DOHH2 (cell line): ENCODE results near the gene RPP30.

Source experiments
- H3F3A ChIP-seq: fragments of 200-600 bp; sonication (generic), shearing (Covaris generic); 2 replicates; pipeline ENCODE4 v1.6.0; 2016; ENCODE audit warnings: antibody characterized with exemption, mild to moderate bottlenecking; ENCODE audit not compliant: control insufficient read depth, insufficient read depth
- H3K27ac ChIP-seq: fragments of 200-600 bp; sonication (generic); 2 replicates; pipeline ENCODE4 v1.5.1; 2014; ENCODE audit warnings: low read depth, mild to moderate bottlenecking, low read length, moderate library complexity
- H3K27me3 ChIP-seq: fragments of 200-600 bp; sonication (generic); 2 replicates; pipeline ENCODE4 v1.6.1; 2014; ENCODE audit warnings: mild to moderate bottlenecking, low read length, mixed read lengths; ENCODE audit not compliant: control insufficient read depth
- H3K36me3 ChIP-seq: fragments of 200-600 bp; sonication (generic); 2 replicates; pipeline ENCODE4 v1.6.1; 2014; ENCODE audit warnings: mild to moderate bottlenecking, low read length, moderate library complexity, mixed read lengths; ENCODE audit not compliant: control insufficient read depth
- H3K4me1 ChIP-seq: fragments of 200-600 bp; sonication (generic); 2 replicates; pipeline ENCODE4 v1.6.1; 2014; ENCODE audit warnings: mild to moderate bottlenecking, low read length, mixed read lengths; ENCODE audit not compliant: control insufficient read depth
- H3K4me2 ChIP-seq: fragments of 200-600 bp; sonication (generic); 2 replicates; pipeline ENCODE4 v1.6.0; 2014; ENCODE audit warnings: mild to moderate bottlenecking, low read length, moderate library complexity
- H3K4me3 ChIP-seq: fragments of 200-600 bp; sonication (generic); 2 replicates; pipeline ENCODE4 v1.5.1; 2014; ENCODE audit warnings: mild to moderate bottlenecking, low read length, mixed read lengths
- H3K79me2 ChIP-seq: fragments of 200-600 bp; sonication (generic); 2 replicates; pipeline ENCODE4 v1.6.1; 2014; ENCODE audit warnings: mild to moderate bottlenecking, low read length, mixed read lengths; ENCODE audit not compliant: control insufficient read depth
- H3K9me2 ChIP-seq: fragments of 200-600 bp; sonication (generic); replicated peaks from 2 replicates; pipeline ENCODE4 v1.6.1; 2014; ENCODE audit warnings: mild to moderate bottlenecking, low read length, mixed read lengths; ENCODE audit not compliant: control insufficient read depth
- H3K9me3 ChIP-seq: fragments of 200-600 bp; sonication (generic); 2 replicates; pipeline ENCODE4 v1.6.1; 2014; ENCODE audit warnings: antibody characterized with exemption, low read length, mixed read lengths; ENCODE audit not compliant: control insufficient read depth, insufficient read depth
- H4K20me1 ChIP-seq: fragments of 200-600 bp; sonication (generic); 2 replicates; pipeline ENCODE4 v1.6.0; 2014; ENCODE audit warnings: low read depth, mild to moderate bottlenecking, antibody characterized with exemption, low read length, moderate library complexity; ENCODE audit not compliant: control insufficient read depth, insufficient read depth
- EZH2phosphoT487 ChIP-seq: fragments of 200-600 bp; sonication (generic); IDR thresholded peaks from 2 replicates; pipeline ENCODE4 v1.6.1; 2017; ENCODE audit warnings: borderline replicate concordance, mild to moderate bottlenecking, antibody characterized with exemption, low read length, moderate library complexity, mixed read lengths
- TF ChIP-seq, protein P1 (sequence below): fragments of 200-600 bp; sonication (generic); IDR thresholded peaks from one replicate; pipeline ENCODE4 v1.5.1; 2014; ENCODE audit warnings: antibody characterized with exemption, mild to moderate bottlenecking, low read depth, low read length; ENCODE audit not compliant: poor library complexity, severe bottlenecking

The RPP30 gene

DNA sequence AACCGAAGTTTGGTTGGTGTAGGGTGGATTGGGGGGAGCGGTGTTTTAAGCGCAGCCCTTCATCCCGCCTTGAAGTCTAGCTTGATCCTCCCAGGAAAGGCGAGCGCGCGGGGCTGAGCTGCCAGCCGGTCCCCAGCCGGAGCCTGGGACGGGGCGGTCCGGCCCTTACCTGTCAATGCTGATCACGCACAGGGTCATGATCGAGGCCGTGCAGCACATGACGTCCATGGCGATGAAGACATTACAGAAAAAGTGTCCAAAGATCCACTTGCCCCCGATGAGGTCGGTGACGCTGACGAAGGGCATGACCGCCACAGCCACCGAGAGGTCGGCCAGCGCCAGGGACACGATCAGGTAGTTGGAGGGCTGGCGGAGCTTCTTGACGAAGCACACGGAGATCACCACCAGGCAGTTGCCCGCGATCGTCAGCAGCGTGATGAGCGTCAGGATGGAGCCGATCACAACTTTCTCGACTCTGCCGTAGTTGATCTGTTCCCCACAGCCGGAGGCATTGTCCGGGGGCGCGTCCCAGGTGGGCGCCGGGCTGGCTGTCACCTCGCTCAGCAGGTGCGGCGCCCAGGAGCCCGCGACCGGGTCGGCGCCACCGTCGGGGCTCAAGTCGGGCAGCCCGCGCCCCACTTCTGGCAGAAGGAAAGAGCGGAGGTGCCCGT lies 14.7 kb upstream of the RPP30 start:
- no peaks in the 10 kb centered on the region for H3F3A ChIP-seq
- peaks cover 56% of the 10 kb centered on the region for H3K27me3 ChIP-seq
- no peak overlapping the region for H3K27ac ChIP-seq
- no peak for TF ChIP-seq EZH2phosphoT487
- TF ChIP-seq, protein P1, sequence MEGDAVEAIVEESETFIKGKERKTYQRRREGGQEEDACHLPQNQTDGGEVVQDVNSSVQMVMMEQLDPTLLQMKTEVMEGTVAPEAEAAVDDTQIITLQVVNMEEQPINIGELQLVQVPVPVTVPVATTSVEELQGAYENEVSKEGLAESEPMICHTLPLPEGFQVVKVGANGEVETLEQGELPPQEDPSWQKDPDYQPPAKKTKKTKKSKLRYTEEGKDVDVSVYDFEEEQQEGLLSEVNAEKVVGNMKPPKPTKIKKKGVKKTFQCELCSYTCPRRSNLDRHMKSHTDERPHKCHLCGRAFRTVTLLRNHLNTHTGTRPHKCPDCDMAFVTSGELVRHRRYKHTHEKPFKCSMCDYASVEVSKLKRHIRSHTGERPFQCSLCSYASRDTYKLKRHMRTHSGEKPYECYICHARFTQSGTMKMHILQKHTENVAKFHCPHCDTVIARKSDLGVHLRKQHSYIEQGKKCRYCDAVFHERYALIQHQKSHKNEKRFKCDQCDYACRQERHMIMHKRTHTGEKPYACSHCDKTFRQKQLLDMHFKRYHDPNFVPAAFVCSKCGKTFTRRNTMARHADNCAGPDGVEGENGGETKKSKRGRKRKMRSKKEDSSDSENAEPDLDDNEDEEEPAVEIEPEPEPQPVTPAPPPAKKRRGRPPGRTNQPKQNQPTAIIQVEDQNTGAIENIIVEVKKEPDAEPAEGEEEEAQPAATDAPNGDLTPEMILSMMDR = no peak
- no peaks in the 10 kb centered on the region for H4K20me1 ChIP-seq
- peaks cover 7% of the 10 kb centered on the region for H3K4me1 ChIP-seq
- H3K36me3 ChIP-seq = no peaks in the 10 kb centered on the region
- H3K4me2 ChIP-seq = peak overlapping the region; percentile 54
- H3K9me3 ChIP-seq = no peaks in the 10 kb centered on the region
- H3K9me2 ChIP-seq = no peaks in the 10 kb centered on the region
- H3K79me2 ChIP-seq = no peaks in the 10 kb centered on the region
- peak overlapping the region; percentile 54 for H3K4me3 ChIP-seq

DNA sequence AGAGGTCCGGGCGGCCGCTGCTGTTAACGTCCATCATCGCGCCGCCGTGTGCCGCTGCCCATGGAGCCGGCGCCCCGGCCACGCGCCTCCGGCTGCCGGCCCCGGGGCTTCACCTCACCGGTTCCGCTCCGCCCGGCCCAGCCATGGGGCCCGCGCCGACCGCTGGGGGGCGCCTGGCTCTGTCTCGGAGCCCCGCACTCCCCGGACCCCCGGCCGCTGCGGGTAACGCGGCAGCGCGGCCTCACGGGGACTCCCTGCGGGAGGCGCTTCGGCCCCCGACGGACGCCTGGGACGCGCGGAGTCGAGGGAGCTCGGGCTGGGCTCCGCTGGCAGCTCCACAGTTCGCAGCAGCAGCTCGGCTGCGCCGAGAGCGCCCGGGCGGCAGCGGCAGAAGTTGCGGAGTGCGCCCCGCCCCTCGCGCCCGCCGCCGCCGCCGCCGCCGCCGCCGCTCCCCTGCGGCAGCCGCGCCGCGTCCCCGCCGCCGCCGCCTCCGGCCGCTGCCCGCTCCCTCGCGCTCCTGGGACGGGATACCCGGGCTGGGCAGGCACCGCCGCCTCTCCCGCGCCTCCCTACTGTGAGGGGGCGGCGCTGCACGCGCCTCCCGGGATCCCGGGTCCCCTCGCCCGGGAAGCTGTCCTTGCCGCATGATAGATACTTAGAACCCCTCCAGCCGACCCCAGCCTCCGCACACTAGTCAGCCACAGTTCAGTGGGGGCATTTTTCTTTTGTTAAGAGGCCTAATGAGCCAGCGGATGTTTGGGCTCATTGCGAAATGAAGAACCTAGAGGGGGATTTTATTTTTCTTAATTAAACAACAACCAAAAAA lies 13.9 kb upstream of the RPP30 start, which contains the start of gene HTR7:
Gene HTR7 (minus strand): TSS at position 405 of the 826 bp plus-strand sequence. CDS start 368 bp downstream, at position 37.
- H3F3A ChIP-seq = no peaks in the 10 kb centered on the region
- H3K9me3 ChIP-seq = no peaks in the 10 kb centered on the region
- H3K9me2 ChIP-seq = no peaks in the 10 kb centered on the region
- TF ChIP-seq EZH2phosphoT487 = no peak; the same call in 1 of the 2 replicates
- TF ChIP-seq, protein P1 = peak; percentile 49
- no peaks in the 10 kb centered on the region for H3K36me3 ChIP-seq
- H3K79me2 ChIP-seq = no peaks in the 10 kb centered on the region
- peak within 1 kb of the TSS; percentile 54 for H3K4me3 ChIP-seq
- H4K20me1 ChIP-seq = no peaks in the 10 kb centered on the region
- H3K27ac ChIP-seq = no peak within 1 kb of the TSS
- peak within 1 kb of the TSS; percentile 64 for H3K4me2 ChIP-seq
- H3K27me3 ChIP-seq = peaks cover 58% of the 10 kb centered on the region
- H3K4me1 ChIP-seq = peaks cover 7% of the 10 kb centered on the region

DNA sequence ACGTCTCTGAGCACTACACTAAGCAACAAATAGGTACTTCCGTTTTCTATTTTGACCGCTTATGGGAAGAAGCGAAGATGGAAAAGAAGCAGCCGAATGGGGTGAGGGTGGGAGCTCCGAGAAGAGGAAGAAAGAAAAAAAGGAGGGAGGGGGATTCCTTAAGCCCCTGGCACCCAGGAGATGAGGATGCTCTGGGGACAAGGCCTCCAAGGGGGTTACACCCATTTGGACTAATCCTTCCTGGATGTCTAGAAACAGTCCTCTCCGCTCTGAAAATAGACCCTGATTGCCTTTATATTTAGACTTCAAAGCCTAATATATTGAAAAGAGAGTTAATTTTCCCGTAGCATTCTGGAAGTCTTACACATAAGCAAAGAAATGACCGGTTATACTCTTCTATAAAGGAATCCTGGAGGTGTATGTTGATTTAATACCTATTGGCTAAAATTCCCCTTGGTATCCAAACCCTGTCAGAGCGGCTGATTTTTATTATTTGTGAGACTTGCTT lies 13.3 kb upstream of the RPP30 start:
- Histone ChIP-seq H3K36me3 (no peaks in the 10 kb centered on the region), H3K9me3 (no peaks in the 10 kb centered on the region), H3K4me2 (peak overlapping the region; percentile 64), H3K79me2 (no peaks in the 10 kb centered on the region), H3K4me3 (peak overlapping the region; percentile 54), H3F3A (no peaks in the 10 kb centered on the region), H3K9me2 (no peaks in the 10 kb centered on the region), H3K27ac (no peak overlapping the region), H3K27me3 (peaks cover 62% of the 10 kb centered on the region), H3K4me1 (peaks cover 7% of the 10 kb centered on the region), H4K20me1 (no peaks in the 10 kb centered on the region)
- peak; percentile 92; the same call in 1 of the 2 replicates for TF ChIP-seq EZH2phosphoT487
- TF ChIP-seq, protein P1 = no peak
